ENCODE results near the gene RIPOR2.

RIPOR2 gene

GRCh38 chr6:24848461-24848860 is 87.3 kb downstream of the RIPOR2 start:
- H3K4me3 ChIP-seq (ENCODE audit: low read depth, low read length), result no peak overlapping the region
- no peak for TF ChIP-seq CTCF (IDR thresholded peaks at IDR 0.05; ENCODE audit: borderline replicate concordance, insufficient read depth, low read depth, low read length)

- TF ChIP-seq CTCF (IDR thresholded peaks at IDR 0.05; ENCODE audit: borderline replicate concordance, insufficient read depth, low read depth, low read length), result no peak
These were observed 88.4 kb downstream of the RIPOR2 start for GRCh38 chr6:24847402-24847801.

GRCh38 chr6:24845578-24845977 is 90.2 kb downstream of the RIPOR2 start:
- no peak for TF ChIP-seq CTCF (IDR thresholded peaks at IDR 0.05; ENCODE audit: borderline replicate concordance, insufficient read depth, low read depth, low read length)
- no peak overlapping the region for H3K4me3 ChIP-seq (ENCODE audit: low read depth, low read length)

More at GRCh38 chr6:24847402-24847801, 88.4 kb downstream of the RIPOR2 start:
- no peak overlapping the region for H3K4me3 ChIP-seq (ENCODE audit: low read depth, low read length)

GRCh38 chr6:24844903-24845302 is 90.9 kb downstream of the RIPOR2 start:
- no peak for TF ChIP-seq CTCF (IDR thresholded peaks at IDR 0.05; ENCODE audit: borderline replicate concordance, insufficient read depth, low read depth, low read length)

GRCh38 chr6:24844061-24844460 is 91.7 kb downstream of the RIPOR2 start:
- H3K4me3 ChIP-seq (ENCODE audit: low read depth, low read length), result no peak overlapping the region
- TF ChIP-seq CTCF (IDR thresholded peaks at IDR 0.05; ENCODE audit: borderline replicate concordance, insufficient read depth, low read depth, low read length), result no peak

More at GRCh38 chr6:24844903-24845302, 90.9 kb downstream of the RIPOR2 start:
- no peak overlapping the region for H3K4me3 ChIP-seq (ENCODE audit: low read depth, low read length)

GRCh38 chr6:24840187-24840586 is 95.6 kb downstream of the RIPOR2 start:
- TF ChIP-seq CTCF (IDR thresholded peaks at IDR 0.05; ENCODE audit: borderline replicate concordance, insufficient read depth, low read depth, low read length), result no peak
- no peak overlapping the region for H3K4me3 ChIP-seq (ENCODE audit: low read depth, low read length)

- H3K4me3 ChIP-seq (ENCODE audit: low read depth, low read length), result no peak overlapping the region
- no peak for TF ChIP-seq CTCF (IDR thresholded peaks at IDR 0.05; ENCODE audit: borderline replicate concordance, insufficient read depth, low read depth, low read length)
These were observed 96.8 kb downstream of the RIPOR2 start for GRCh38 chr6:24838994-24839393.

Data from GM12875 (cell line).